HG03039 (cell line): ENCODE results near the gene CELF5.
"Not testable (repeated sequence)": the region's sequence is repeated elsewhere in the genome, so short reads cannot be mapped to it uniquely, and the experiment has no call there.

ENCODE experiments used
- ATAC-seq: cut with Tn5 transposase; IDR thresholded peaks from one replicate; pipeline ENCODE4 v1.9.1; 2021; ENCODE audit warnings: mild to moderate bottlenecking, moderate library complexity; ENCODE audit not compliant: unreplicated experiment

CELF5 gene

GRCh38 chr19:3206216-3206953 lies 18.1 kb upstream of the CELF5 start:
- no peak for ATAC-seq

- ATAC-seq: no peak
Measured at GRCh38 chr19:3207461-3208242, 16.8 kb upstream of the CELF5 start.

GRCh38 chr19:3208317-3209207 lies 15.9 kb upstream of the CELF5 start:
- ATAC-seq: no peak

GRCh38 chr19:3210347-3211017 lies 14.0 kb upstream of the CELF5 start:
- ATAC-seq: no peak

- ATAC-seq: no peak
Measured at GRCh38 chr19:3211191-3211590, 13.3 kb upstream of the CELF5 start.

GRCh38 chr19:3213159-3213558 lies 11.3 kb upstream of the CELF5 start:
- no peak for ATAC-seq

- ATAC-seq: no peak
Measured at GRCh38 chr19:3216874-3217273, 7.6 kb upstream of the CELF5 start.

GRCh38 chr19:3220576-3220975 lies 3.9 kb upstream of the CELF5 start:
- no peak for ATAC-seq

GRCh38 chr19:3221576-3221975 lies 2.9 kb upstream of the CELF5 start:
- not testable (repeated sequence) for ATAC-seq

GRCh38 chr19:3222709-3223108 lies 1.8 kb upstream of the CELF5 start:
- ATAC-seq: no peak

- no peak for ATAC-seq
Measured at GRCh38 chr19:3225169-3225485, 666 bp downstream of the CELF5 start.

- no peak for ATAC-seq
Measured at GRCh38 chr19:3225677-3226093, 1.2 kb downstream of the CELF5 start.

- ATAC-seq: no peak
Measured at GRCh38 chr19:3227054-3227626, 2.7 kb downstream of the CELF5 start.

GRCh38 chr19:3229346-3229743 lies 4.9 kb downstream of the CELF5 start:
- ATAC-seq: no peak

- ATAC-seq: no peak
Measured at GRCh38 chr19:3229888-3230496, 5.5 kb downstream of the CELF5 start.

- ATAC-seq: no peak
Measured at GRCh38 chr19:3231288-3231687, 6.8 kb downstream of the CELF5 start.

GRCh38 chr19:3233116-3233515 lies 8.7 kb downstream of the CELF5 start:
- ATAC-seq: no peak

- no peak for ATAC-seq
Measured at GRCh38 chr19:3233831-3234230, 9.4 kb downstream of the CELF5 start.

GRCh38 chr19:3234800-3235199 lies 10.3 kb downstream of the CELF5 start:
- no peak for ATAC-seq

GRCh38 chr19:3235604-3236003 lies 11.1 kb downstream of the CELF5 start:
- not testable (repeated sequence) for ATAC-seq
